Activated CD4-positive, CD25-positive, alpha-beta regulatory T cell treated with anti-CD3 and anti-CD28 coated beads, Interleukin-2, amount 50 U/mL, for 72 hours (primary cell): ENCODE results near the gene PDZRN3.

Experiments
- DNase-seq: peaks from one replicate; pipeline ENCODE4 v3.0.0; 2021

The PDZRN3 gene

DNA sequence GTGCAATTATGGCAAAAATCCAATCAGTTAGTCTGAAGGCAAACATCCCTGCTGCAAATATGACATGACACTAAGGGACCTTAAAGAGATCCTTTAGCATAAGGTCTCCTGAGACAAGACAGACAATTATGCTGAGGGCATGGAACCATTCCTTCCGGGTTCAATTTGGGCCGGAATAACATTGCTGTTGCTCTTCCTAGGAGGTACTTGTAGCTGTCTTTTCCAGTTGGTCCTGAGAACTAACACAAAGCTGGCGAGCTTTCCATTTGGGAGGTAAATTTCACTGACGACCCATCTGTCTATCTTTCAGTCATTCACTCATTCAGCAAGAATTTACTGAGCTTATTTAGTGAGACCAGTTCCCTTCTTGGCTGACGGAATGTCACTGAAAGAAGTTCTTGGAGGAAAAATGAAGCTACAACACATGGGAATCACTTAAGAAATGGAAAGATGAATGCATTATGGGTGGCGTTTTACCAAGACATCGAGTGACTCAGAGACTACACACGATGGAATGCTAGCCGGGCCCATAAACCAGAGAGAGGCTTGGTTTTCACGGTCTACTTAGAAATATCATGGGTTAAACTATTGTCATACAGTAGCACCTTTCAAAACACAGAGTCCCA, 215.5 kb downstream of the PDZRN3 start:
- DNase-seq, result no peak

DNA sequence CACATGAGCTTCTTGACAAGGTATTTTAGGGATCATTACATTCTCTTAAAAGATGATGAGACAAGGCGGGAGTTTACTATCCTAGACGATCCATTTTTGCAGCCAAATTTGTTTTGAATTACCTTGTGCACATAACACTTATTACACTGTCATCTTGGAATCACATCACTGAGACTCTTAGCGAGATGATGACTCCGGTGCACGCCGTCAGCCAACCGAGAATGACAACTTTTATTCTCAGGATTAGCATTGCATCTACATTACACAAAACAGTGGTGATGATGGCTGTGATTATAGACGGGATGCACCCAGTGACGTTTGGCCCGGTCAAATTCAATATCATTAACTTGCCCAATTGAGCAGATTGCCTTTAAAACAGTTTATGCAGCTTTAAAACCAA, 216.1 kb downstream of the PDZRN3 start:
- DNase-seq, result no peak

DNA sequence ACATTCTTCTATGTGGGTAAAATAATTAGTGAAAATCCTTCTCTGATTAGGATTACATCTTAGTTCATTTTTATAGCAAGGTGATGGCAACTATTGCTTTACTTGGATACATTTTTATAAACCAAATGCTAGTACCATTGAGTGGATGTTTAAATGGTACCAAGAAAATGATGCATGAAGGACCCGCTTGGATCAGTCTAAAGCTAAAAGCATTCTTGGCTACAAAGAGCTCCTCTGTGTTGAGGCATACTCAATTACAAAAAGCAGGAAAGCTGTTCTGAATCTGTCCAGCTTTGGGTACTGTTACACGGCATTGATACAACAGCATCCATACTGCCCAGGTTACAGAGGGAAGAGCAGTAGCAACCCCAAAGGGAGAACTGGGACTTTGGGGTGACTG, 217.2 kb downstream of the PDZRN3 start:
- no peak for DNase-seq

DNA sequence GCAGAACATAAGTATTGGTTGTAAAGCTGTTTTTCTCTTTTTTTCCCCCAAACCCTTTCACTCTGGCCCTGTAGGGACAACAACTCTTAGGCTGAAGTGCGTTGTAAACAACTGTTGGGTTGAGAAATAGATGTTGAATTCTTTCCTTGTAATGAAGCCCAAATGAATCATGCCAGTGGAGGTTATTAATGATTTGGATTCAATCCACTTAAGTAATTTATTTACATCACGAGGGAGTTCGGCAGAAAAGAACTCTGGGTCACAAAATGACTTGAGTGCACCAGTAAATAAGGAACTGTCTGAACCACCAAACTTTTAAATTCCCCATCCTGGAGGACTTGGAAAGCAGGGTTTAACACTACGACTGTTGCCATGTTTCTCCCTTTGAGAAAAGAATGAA, 218.9 kb downstream of the PDZRN3 start:
- DNase-seq, result no peak

DNA sequence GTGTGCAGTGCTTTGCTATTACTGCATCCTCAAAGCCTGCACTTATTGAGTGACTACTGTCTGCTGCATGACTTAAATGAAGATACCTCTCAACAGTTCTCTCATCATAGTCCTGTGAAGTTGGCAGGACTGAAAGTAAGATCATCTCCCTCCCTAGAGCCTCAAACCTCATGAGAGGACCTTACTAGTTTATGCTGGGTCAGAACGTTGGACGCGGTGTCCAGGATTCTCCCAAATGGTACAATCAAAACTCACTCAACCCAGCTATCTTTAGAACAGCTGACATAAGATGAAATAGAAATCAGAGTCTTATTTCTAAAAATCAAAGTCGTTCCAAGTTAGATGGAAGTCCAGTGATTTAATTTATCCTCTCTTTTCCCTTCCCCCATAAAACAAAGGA, 219.7 kb downstream of the PDZRN3 start:
- DNase-seq, result no peak

DNA sequence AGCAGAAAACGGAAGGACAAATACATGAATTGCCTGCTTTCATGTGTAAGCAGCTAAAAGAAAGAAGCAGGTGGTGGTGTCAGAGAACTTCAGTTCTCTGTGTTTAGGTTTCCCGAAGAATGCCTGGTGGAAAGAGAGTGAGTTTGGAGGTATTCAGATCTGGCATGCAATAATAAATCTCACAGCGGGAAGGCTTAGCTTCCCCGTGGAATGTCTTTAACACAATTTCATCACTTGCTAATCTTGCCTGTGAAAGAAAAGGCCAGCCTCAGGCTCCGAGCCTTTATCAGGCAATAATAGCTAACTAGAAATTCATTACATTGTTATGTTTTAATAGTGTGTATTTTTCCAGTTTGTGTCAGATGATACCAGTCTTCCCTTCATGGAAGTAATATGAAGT, 220.3 kb downstream of the PDZRN3 start:
- DNase-seq, result no peak

DNA sequence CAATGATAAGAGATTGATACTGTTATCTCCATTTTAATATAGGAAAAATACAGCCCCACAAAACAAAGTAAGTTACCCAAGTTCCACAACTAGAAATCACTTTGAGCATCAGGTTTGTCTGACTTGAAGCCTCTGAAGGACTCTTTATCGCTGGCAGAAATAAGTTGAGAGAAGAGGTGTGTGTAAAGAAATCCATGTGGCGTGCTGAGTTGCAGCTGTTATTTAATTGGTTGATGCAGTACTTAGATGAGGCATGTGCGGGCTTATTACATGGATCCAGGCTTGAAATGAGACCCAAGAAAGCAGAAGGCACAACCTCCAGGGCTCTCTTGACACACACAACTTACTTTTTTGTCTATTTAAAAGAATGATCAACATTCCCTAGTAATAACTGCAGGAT, 221.3 kb downstream of the PDZRN3 start:
- no peak for DNase-seq

DNA sequence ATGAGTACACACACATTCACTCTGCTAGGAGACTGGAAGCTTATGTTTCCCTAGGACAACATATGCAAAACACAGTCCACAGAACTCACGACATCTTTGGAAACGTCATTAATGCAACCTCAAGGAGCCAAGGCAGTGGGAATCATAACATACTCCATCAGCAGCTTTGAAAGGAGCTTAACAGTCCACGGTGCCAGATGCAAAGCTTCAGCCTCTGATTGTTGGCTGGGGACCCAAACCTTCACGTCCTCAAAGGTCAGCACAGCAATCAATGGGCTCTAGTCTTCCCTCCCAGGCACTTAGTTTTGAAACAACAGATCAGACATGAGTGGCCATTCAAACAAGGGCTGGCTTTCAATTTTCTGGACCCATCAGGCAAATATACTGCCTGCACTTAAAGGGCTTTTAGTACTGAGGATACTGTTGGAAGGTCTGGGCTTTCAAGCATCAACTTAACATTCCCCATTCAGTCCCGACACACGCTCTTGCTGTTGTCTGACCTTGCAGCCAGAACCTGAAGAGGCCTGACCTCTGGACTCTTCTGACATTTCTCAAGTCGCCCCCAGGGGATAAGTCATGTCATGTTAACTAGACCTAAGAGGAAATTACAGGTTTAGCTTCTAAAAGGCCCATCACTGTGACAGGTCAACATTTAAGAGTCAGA, 223.0 kb downstream of the PDZRN3 start:
- DNase-seq, result no peak

DNA sequence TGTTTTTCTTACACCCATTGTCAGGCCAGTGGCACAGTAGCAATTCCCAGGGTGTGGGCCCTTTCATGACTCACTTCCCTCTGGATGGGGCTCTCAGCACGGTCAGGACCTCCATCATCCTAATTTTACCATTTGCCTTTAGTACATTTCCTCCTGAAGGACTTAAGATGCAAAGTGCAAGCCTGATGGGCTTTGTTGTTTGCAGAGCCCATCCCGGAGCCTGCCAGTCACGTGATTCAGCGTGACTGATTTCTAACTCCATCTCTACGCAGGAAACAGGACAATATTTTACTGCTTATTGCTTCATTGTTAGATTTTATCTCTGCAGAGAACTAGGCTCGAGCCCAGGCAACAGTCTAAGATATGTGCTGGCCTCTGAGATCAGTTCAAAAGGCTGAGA, 223.7 kb downstream of the PDZRN3 start:
- DNase-seq, result no peak

DNA sequence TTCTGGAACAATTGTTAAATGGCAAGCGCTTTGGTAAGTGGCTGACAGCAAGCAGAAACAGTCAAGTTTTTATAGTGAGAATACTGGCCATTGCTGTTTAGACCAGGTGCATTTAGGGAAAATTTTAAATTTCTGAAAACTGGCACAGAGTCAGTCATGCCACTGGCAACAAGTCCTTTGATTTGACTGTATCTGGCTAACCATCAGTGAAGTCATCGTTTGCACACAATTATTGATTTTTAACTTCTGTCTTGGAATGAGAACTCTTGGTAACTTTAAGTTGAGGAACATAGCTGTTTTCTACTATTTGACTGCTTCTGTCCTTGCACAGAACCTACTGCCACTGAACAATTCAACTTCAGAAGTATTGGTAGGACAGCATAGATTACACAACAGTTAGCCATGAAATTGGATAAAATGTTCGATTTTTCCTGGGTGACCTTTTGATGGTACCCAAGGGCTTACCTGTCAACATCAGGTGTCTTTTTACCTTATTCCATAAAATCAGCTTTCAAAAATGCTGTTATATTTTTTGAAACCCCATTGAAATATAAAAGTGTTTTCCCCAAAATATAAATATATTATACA, 225.0 kb downstream of the PDZRN3 start:
- no peak for DNase-seq

DNA sequence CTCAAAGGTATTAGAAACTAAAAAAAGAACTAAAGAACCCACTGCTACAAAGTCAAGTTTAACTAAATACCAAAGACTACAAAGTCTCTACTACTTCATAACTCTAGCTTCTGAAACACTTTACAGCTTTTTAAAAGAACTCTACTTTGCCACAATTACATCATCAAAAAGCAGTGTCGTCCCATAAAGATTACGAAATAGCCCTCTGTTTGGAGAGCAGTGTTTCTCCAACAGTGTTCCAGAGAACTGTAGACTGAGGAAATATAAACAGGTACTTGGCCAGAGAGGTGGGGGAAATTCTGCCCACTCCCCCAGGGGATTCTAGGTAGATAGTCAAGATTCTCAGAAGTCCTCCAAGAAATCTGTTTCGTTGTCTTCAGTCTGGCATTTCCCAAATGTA, 225.6 kb downstream of the PDZRN3 start:
- DNase-seq, result no peak

DNA sequence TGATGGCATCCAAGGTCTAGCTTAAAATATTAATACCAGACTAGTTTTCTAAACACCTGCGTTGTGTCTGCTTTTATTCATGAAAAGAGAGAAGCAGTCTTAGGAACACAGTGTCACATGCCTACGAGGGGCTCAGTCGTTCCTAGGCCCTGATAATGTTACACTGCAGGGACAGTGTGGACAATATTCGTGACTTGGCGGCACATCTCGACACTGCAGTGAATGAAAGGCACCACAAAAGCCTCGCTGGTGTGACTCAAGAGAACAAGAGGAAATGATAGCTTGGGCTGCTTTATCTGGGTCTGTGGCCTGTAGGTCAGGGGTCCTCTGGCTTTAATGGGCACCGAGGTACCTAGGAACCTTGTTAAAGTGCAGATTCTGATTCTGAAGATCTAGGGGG, 226.7 kb downstream of the PDZRN3 start:
- DNase-seq, result no peak

DNA sequence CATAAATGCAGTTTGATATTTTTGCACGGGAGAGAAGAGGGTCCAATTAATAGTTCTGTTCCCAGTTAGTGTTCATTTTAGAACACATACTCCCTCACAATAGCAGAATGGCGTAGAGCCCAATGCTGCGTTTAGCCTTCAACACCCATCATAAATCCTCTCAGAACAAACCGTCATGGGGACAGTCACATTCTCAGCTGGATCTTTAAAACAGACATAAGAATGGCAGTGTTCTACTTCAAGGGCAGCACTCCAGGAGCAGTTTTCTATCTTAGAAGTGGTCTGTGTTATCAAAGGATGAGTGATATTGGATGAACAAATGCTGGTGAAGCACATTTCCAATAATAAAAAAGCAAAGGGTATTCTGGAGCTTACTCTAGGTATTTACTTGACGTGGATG, 230.5 kb downstream of the PDZRN3 start:
- no peak for DNase-seq

DNA sequence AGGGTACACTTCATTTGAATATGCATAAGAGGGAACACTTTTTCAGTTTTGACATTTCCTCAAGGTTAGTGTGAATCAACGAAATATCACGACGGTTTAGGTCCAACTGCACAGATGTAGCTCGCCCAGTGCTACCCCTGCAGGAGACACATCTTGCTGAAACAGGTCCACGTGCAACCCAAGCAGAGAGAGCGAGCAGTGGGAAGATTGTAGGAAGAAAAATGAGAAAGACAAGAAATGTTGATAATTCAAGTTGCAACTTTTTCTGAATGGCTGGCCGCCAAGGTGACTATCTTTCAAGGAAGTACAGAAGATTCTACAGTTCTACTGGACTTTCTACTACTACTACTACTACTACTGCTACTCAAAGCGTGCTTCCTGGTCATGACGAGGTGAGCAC, 231.7 kb downstream of the PDZRN3 start:
- no peak for DNase-seq

DNA sequence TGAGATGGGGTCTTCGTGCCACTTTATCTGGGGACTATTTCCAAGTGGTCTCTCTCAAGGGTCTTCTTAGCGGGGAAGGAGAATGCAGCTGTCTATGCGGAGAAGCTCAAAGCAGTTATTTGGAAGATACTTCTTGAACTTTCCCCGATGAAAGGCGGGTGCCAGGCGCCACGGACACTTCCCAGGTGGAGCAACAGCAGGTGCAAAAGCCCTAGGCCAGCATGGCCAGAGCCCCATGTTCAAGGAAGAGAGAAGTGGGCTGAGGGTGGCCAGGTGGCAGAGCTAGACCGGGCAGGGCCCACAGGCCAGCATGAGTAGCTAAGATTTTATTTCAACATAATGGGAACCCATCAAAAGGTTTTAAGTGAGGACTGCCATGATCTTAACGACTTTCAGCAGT, 232.8 kb downstream of the PDZRN3 start:
- DNase-seq, result no peak

DNA sequence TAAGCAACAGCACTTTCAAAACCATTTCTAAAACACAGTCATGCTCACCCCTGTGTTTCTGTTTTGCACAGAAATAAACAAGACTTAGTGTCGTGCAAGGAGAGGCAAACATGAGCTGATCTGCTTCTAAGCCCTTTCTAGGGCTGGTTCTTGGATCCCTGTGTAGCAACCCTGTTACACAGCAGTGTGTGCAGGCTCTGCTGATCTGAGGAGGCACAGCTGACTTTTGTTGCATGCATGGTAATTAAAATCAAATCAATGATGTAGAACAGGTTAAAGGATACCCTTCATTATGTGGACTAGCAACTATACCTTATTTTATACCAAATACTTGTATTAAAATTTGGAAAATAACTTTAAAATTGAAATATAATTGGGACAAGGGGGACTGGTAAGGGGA, 234.8 kb downstream of the PDZRN3 start:
- DNase-seq, result no peak

DNA sequence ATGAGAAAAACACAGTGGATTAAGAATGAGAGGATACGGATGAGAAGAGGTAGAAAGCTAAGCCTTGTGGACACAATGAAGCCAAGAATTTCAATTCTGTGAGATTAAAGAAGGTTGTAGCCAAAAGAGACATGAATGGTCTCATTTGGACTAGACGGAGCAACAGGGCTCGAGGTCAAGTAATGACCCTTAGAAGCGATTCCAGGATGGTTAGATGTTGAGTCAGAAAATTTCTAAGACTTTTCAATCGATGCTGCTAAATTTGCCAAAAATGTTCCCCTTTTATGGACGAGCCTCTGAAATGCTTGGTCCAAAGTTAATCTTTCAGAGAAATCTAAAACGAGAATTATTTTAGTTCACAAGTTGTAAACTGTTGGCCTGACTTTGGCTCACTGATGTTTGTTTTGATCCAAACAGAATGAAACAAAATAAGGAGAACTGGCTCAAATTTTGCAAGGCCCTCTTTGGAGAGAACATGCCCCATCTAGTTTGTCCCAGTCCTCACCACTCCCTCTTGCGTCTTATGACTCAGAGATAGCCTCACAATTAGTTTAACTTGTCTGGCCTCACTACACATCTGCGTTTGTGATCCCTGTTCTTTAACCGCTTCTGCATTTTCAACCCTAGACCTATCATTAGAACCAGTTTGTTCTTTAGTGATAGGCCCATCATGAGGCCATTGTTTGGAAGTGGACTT, 235.5 kb downstream of the PDZRN3 start:
- no peak for DNase-seq

DNA sequence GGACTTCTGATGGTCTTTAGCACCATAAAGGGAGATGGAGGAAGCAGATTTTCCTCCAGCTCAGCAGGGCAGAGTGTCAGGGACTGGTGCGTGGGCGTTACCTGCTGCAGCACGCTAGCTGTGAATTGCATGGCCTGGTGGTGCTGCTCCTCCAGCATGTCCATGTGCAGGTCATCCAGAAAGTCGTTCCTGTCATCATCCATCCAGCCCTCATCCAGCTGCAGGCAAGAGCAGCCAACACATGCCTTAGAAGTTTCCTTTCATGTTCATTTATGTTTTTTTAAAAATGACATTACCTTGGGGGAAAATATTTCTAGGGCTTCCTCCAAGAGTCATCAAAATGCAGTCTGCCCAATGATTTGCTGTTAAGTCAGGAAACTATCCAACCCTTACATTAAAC, 239.2 kb downstream of the PDZRN3 start:
- no peak for DNase-seq

DNA sequence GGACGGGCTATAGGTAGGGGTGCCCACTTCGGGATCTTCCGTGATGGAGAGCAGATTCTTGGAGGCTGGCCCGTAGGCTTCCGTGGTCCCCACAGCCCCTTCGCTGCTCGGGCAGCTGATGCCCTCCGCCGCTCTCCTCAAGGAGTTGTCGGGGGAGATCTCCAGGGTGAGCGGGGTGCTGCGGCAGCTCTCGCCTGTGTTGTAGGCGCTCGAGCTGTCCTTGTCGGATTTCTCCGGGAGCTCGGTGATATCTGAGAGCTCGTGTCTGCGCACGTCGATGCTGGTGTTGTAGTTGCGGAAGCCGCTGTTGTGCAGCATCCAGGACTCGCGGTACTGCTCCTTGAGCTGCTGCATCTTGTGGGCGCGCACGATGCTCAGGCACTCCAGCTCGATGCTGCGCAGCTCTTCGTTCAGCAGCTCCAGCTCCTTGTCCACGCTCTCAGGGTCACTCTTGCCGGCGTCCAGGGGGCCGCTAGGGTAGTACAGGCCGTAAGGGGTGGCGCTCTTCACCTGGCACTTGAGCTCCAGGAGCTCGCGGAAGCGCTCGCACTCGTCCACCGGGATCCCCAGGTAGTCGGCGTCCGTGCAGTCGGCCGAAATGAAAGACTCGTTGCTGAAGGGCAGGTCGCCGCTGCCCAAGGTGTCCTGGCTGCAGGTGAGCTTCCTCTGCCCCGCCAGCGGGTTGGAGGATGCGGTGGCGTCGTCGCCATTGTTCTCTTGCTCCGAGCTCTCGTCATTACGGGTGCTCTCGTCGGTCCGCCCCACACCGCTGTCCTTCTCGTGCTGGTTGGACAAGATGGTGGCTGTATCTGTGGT, 240.4 kb downstream of the PDZRN3 start:
- DNase-seq, result no peak

DNA sequence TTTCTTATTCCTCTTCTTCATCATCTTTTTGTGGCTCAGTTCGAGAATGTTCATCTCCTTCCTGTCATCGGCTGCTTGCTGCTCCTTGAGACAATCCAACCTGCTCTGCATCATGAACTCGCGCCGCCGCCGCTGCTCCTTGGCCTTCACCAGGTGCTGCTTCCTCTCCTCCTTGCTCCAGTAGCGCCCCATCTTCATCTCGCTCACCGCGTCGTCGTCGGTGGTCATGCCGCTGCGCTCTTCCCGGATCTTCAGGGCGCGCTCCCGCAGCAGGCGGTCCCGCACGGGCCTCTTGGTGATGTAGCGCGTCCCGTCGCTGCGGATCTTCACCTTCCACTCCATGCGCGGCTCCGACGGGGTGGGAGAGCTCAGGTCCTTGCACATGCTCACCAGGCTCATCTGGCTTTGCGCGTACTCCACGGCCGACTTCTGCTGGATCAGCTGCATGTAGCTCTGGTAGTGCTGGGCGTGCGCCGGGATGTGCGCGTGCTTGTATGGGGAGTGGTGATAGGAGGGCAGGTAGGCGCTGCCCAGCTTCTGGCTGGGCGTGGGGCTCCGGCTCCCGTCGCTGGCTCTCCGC, 241.2 kb downstream of the PDZRN3 start:
- no peak for DNase-seq

DNA sequence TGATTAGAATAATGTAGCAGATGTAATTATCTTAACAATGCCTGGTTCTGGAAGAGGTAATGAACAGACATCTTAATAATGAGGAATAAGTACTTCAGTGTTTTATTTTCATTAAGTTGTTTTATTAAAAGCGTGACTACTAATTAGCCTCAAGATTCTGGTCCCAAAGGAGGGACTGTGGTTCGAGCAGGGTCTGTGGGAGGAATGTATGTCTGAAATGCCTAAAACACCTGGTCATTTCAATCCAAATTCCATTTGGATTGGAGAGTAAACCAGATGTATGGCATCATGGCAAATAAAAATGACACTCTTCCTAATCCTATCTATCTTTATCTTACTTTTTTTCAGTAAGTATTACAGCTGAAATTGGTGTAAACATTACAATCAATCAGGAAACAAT, 243.2 kb downstream of the PDZRN3 start:
- no peak for DNase-seq

DNA sequence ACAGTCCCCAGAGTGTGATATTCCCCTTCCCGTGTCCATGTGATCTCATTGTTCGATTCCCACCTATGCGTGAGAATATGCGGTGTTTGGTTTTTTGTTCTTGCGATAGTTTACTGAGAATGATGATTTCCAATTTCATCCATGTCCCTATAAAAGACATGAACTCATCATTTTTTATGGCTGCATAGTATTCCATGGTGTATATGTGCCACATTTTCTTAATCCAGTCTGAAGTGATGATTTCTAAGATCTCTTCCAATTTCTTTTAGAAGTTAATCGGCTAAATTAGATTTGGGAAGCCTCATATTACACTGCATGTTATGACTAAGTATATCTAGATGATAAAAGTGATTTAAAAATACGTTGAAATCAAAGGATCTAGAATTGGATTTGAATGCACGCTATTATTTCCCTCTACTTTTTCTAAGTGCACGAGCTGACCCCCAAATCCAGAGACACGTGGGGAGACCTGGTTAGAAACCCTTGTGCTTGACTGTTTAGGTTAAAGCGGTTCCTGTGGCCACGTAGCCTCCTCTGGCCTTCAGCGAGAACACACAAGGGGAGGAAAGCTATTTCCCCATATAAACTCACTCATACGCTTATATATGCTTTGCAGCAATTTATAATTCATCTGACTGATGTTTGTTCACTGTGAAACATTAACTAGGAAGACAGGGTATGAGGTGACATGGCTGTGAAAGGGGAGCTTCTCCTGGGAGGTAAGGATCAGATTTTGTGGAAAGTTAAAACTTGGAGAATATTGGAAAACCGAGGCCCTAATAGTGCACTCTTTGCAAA, 243.8 kb downstream of the PDZRN3 start:
- no peak for DNase-seq
